Measurements from ENCODE around the gene IFNLR1. TPM values are rescaled to one million over a fixed set of nuclear protein-coding genes. Genes with fewer than 3 reads are reported as not detected.

Gene IFNLR1
- total and polyA plus RNA-seq, 9 of the 15 experiments (the other 6 are each of a cell fraction or from before 2014, with no cell fraction given): not detected

DNA sequence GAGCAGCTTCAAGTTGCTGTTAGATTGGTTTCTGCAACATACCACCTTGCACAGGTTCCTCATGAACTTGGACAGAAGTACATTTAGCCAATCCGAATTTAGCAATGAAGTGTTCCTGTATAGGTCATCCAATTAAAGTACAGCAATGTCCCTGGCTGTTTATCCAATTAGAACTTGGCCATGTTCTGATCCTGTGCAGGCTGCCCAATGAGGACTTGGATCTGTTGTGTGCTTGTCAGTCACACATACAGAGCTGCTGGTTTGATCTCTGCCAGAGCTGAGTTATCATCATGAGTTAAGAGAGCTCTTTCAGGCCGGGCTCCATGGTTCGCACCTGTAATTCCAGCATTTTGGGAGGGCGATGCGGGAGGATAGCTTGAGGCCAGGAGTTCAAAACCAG is 22.0 kb upstream of the IFNLR1 start:
- TF ChIP-seq CEBPB (tag; IDR thresholded peaks at IDR 0.05) (0 out of 2 replicates have a peak, but pooled peaks have one; percentile 2), SAFB2 (IDR thresholded peaks at IDR 0.05; ENCODE audit: borderline replicate concordance, low read depth, low read length, severe bottlenecking) (no peak), ZNF717 (CRISPR knock-in tag; IDR thresholded peaks at IDR 0.05) (no peak), FOS (IDR thresholded peaks at IDR 0.05; ENCODE audit: extremely low read depth, insufficient read length) (peak; percentile 2), NFATC3 (IDR thresholded peaks at IDR 0.05) (no peak)
- in situ Hi-C loops (cut with MboI): loop anchor here (10.0 kb wide), 1 partner anchor 426 kb away; no protein-coding TSS in a partner anchor
- ChIA-PET POLR2A (interaction anchor here (0.6 to 1.0 kb wide), 2 partner anchors 172 to 276 kb away, joined by 3 to 5 read pairs; no protein-coding TSS in a partner anchor), CTCF (ENCODE audit: low intra/inter-chr PET ratio) (no interaction called here)
- Histone ChIP-seq H3K4me1 (replicated peaks in 1 of 2; ENCODE audit: control insufficient read depth in 2 of 2, insufficient read depth in 2 of 2, low read length in 2 of 2) (peaks cover 0 to 3% of the 10 kb centered on the region in 2 experiments; a peak in 1 of 5 replicates), H3K27me3 (ENCODE audit: control insufficient read depth in 2 of 2, insufficient read depth in 2 of 2, low read length in 2 of 2) (peaks cover 22 to 45% of the 10 kb centered on the region in 2 experiments; a peak in 4 of 5 replicates), H3K27ac (ENCODE audit: extremely low read depth, low read depth, low read length) (no peak overlapping the region), H3K79me2 (ENCODE audit: control insufficient read depth, insufficient read depth, low read length) (no peaks in the 10 kb centered on the region), H3K4me2 (ENCODE audit: insufficient read depth, low read length) (no peak overlapping the region), H3K36me3 (ENCODE audit: control insufficient read depth, insufficient read depth, low read length) (no peaks in the 10 kb centered on the region), H2AFZ (ENCODE audit: low read depth, low read length) (no peak overlapping the region), H3K9me1 (ENCODE audit: control insufficient read depth, insufficient read depth, low read length) (no peaks in the 10 kb centered on the region), H4K20me1 (replicated peaks; ENCODE audit: control insufficient read depth, insufficient read depth, low read length) (no peaks in the 10 kb centered on the region), H3K4me3 (no peak overlapping the region), H3K9ac (ENCODE audit: insufficient read depth in 1 of 2, low read depth in 2 of 2, low read length in 2 of 2) (no peak overlapping the region), H3K9me3 (replicated peaks; ENCODE audit: control insufficient read depth, insufficient read depth, low read depth, low read length) (no peaks in the 10 kb centered on the region)
- no peak; the same call in 2 of the 3 replicates for ATAC-seq
- intact Hi-C loops (cut with micrococcal nuclease): no loop called here
- no peak for DNase-seq (ENCODE audit: extremely low read depth in 1 of 4, low spot score in 3 of 4)
- FAIRE-seq: peak; percentile 73
- 6% methylated on average over 5 of the region's 5 CpGs for WGBS (ENCODE audit: insufficient coverage, low coverage, missing lambda C conversion rate)
- no TSS peak for BruUV-seq (replicated peaks)

DNA sequence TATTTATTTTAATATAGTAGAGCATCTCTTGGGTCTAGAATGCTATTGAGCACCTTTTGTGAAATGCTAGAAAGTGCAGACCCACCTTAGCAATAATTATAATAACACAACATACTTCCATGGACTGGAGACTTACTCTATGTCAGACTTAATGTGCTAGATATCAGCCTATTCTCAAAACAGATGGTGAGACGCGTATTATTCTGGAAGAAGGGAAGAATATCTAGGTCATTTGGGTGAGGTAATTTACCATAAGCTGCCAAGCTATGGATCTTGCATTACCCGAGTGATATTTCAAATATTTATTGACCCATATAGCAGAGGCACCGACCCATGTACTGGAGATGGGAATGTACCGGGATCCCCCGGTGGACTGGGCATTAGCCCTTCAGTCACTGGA is 20.6 kb upstream of the IFNLR1 start:
- no TSS peak for BruUV-seq (replicated peaks)
- under 1% methylated on average over 6 of the region's 6 CpGs for WGBS (ENCODE audit: insufficient coverage, low coverage, missing lambda C conversion rate)
- TF ChIP-seq, protein P1, sequence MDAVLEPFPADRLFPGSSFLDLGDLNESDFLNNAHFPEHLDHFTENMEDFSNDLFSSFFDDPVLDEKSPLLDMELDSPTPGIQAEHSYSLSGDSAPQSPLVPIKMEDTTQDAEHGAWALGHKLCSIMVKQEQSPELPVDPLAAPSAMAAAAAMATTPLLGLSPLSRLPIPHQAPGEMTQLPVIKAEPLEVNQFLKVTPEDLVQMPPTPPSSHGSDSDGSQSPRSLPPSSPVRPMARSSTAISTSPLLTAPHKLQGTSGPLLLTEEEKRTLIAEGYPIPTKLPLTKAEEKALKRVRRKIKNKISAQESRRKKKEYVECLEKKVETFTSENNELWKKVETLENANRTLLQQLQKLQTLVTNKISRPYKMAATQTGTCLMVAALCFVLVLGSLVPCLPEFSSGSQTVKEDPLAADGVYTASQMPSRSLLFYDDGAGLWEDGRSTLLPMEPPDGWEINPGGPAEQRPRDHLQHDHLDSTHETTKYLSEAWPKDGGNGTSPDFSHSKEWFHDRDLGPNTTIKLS (IDR thresholded peaks at IDR 0.05; ENCODE audit: borderline replicate concordance, low read depth): no peak
- TF ChIP-seq ZBTB43 (CRISPR knock-in tag; IDR thresholded peaks at IDR 0.05) (no peak), VEZF1 (CRISPR knock-in tag; IDR thresholded peaks at IDR 0.05) (no peak), CHD4 (IDR thresholded peaks at IDR 0.05; ENCODE audit: insufficient read depth, insufficient replicate concordance, low read depth, low read length, poor library complexity, severe bottlenecking) (no peak), ESRRB (CRISPR knock-in tag; IDR thresholded peaks at IDR 0.05; ENCODE audit: borderline replicate concordance) (no peak), KDM2B (CRISPR knock-in tag; IDR thresholded peaks at IDR 0.05) (no peak)

More for the DNA sequence above, 20.6 kb upstream of the IFNLR1 start:
- ChIA-PET POLR2A (interaction anchor here (1.0 kb wide), 1 partner anchor 14 kb away, joined by 4 read pairs; no protein-coding TSS in a partner anchor), CTCF (ENCODE audit: low intra/inter-chr PET ratio) (no interaction called here)
- H3K9me3 ChIP-seq (replicated peaks; ENCODE audit: control insufficient read depth, insufficient read depth, low read depth, low read length): no peaks in the 10 kb centered on the region
- peaks cover 23 to 49% of the 10 kb centered on the region in 2 experiments; a peak in 4 of 5 replicates for H3K27me3 ChIP-seq (ENCODE audit: control insufficient read depth in 2 of 2, insufficient read depth in 2 of 2, low read length in 2 of 2)
- ATAC-seq (no peak), DNase-seq (ENCODE audit: extremely low read depth in 1 of 4, low spot score in 3 of 4) (no peak), FAIRE-seq (no peak)
- H3K4me3 ChIP-seq: no peak overlapping the region
- peaks cover 0 to 3% of the 10 kb centered on the region in 2 experiments; a peak in 1 of 5 replicates for H3K4me1 ChIP-seq (replicated peaks in 1 of 2; ENCODE audit: control insufficient read depth in 2 of 2, insufficient read depth in 2 of 2, low read length in 2 of 2)
- no peaks in the 10 kb centered on the region for H3K9me1 ChIP-seq (ENCODE audit: control insufficient read depth, insufficient read depth, low read length)
- H4K20me1 ChIP-seq (replicated peaks; ENCODE audit: control insufficient read depth, insufficient read depth, low read length): no peaks in the 10 kb centered on the region
- H3K4me2 ChIP-seq (ENCODE audit: insufficient read depth, low read length): no peak overlapping the region
- no peak overlapping the region for H3K27ac ChIP-seq (ENCODE audit: extremely low read depth, low read depth, low read length)
- intact Hi-C loops (cut with micrococcal nuclease) (no loop called here), in situ Hi-C loops (cut with MboI) (loop anchor here (10.0 kb wide), 1 partner anchor 427 kb away; no protein-coding TSS in a partner anchor)
- no peaks in the 10 kb centered on the region for H3K36me3 ChIP-seq (ENCODE audit: control insufficient read depth, insufficient read depth, low read length)
- H3K9ac ChIP-seq (ENCODE audit: insufficient read depth in 1 of 2, low read depth in 2 of 2, low read length in 2 of 2): no peak overlapping the region
- H2AFZ ChIP-seq (ENCODE audit: low read depth, low read length): no peak overlapping the region
- no peaks in the 10 kb centered on the region for H3K79me2 ChIP-seq (ENCODE audit: control insufficient read depth, insufficient read depth, low read length)

Data from K562 (cell line).